ENCODE data around the gene ARAP3.

GRCh38 chr5:141706121-141706520, 24.1 kb upstream of the ARAP3 start:
- TF ChIP-seq CTCF (IDR thresholded peaks at IDR 0.05; ENCODE audit: low read depth, low read length) = no peak
- no peak for TF ChIP-seq EZH2phosphoT487 (IDR thresholded peaks at IDR 0.05; ENCODE audit: low read depth)
